ENCODE data around the gene HPCA. TPM values are rescaled to one million over a fixed set of nuclear protein-coding genes. Genes with fewer than 3 reads are reported as not detected.

Gene HPCA
- total RNA-seq, 1 donor from 2014 or later = not detected

DNA sequence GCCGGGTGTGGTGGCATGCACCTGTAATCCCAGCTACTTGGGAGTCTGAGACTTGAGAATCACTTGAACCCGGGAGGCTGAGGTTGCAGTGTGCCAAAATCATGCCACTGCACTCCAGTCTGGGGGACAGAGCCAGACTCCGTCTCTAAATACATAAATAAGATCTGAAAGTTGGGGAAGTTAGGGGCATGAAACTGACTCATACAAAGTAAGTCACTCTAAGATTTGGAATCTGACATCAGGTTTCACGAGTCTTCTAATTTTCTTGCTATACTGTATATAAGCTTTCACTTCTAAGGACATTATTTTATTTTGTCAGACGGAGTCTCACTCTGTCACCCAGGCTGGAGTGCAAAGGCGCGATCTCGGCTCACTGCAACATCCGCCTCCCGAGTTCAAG lies 48.2 kb downstream of the HPCA start:
- no peak overlapping the region for H3K4me3 ChIP-seq (ENCODE audit: low read depth, low read length)
- DNase-seq (ENCODE audit: low read depth) = no peak
- TF ChIP-seq, protein P1, sequence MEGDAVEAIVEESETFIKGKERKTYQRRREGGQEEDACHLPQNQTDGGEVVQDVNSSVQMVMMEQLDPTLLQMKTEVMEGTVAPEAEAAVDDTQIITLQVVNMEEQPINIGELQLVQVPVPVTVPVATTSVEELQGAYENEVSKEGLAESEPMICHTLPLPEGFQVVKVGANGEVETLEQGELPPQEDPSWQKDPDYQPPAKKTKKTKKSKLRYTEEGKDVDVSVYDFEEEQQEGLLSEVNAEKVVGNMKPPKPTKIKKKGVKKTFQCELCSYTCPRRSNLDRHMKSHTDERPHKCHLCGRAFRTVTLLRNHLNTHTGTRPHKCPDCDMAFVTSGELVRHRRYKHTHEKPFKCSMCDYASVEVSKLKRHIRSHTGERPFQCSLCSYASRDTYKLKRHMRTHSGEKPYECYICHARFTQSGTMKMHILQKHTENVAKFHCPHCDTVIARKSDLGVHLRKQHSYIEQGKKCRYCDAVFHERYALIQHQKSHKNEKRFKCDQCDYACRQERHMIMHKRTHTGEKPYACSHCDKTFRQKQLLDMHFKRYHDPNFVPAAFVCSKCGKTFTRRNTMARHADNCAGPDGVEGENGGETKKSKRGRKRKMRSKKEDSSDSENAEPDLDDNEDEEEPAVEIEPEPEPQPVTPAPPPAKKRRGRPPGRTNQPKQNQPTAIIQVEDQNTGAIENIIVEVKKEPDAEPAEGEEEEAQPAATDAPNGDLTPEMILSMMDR (conservative IDR thresholded peaks at IDR 0.05; ENCODE audit: low read depth, low read length) = no peak

DNA sequence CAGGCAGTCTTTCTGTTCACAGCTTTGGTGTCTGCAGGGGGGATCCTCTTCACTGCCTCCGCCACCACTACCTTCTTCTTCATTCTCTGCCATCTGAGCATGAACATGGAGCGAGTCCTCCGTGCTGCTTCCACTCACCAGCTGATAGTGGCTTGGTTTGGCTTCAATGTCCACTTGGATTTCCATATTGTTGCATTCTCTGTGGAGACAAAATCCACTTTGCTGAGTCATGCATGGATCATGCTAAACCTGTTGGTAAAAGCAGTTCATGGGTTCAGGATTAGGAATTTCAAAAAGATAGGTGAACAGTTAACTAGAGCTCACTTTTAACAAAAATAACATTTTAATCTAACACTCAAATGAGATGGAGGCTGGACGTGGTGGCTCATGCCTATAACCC lies 50.8 kb downstream of the HPCA start:
- TF ChIP-seq, protein P1 (conservative IDR thresholded peaks at IDR 0.05; ENCODE audit: low read depth, low read length) = no peak
- no peak for DNase-seq (ENCODE audit: low read depth)
- no peak overlapping the region for H3K4me3 ChIP-seq (ENCODE audit: low read depth, low read length)

DNA sequence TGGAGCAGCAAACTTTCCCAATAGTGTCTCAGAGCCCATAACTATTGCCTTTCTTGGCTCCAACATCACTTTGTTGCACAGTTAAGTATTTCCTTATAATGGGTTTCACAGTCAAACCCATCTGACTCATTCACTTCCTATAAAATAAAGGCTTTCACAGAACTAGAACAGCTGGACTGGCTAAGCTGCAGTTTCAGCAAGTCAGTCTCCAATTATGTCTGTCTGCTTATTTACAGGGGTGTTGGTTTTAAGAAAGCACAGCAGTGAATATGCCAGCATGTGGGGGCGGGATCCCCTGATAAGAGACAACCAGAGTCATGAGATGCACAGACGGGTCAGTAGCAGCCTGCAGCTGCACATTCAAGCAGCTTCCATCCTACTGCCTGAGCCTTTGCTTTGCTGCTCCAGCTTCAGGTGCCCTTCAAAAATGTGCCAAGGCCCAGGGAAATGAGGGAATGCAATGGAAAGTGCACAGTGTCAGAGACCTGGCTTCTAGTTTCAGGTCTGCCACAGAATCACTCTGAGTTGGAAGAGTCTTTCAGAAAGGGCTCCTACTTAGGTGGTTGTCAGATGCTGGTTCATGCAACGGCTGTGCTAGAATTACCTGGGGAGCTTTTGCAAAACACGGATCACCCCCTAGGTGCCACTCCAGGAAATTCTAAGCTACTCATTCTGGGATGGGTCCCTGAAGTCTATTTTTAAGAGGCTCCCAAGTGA lies 53.5 kb downstream of the HPCA start:
- no peak overlapping the region for H3K4me3 ChIP-seq (ENCODE audit: low read depth, low read length)
- DNase-seq (ENCODE audit: low read depth) = no peak
- TF ChIP-seq, protein P1 (conservative IDR thresholded peaks at IDR 0.05; ENCODE audit: low read depth, low read length) = no peak

DNA sequence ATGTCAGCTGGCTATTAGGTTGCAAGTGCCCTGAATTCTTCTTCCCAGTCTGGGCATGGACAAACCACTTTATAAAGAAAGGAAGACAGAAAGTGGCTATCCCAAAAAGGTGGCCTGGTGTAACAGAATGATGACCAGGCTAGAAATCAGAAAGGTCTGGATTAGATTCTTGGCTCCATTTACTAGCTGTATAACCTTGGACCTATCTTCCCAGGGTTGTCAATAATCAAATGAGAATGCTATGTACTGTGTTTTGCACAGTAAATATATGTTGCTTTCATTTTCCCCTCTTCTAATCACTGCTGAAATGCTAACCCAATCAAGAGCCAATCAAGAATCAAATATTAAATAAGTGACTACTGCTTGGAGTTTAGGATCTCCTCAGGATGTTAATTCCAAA lies 57.9 kb downstream of the HPCA start:
- TF ChIP-seq, protein P1 (conservative IDR thresholded peaks at IDR 0.05; ENCODE audit: low read depth, low read length) = no peak
- DNase-seq (ENCODE audit: low read depth) = no peak
- H3K4me3 ChIP-seq (ENCODE audit: low read depth, low read length) = no peak overlapping the region

Other genes starting within 250 kb of the HPCA start
- gene ZBTB8OS, start 235.9 kb upstream of the HPCA start, total RNA-seq = 31.3 and 53.1 TPM in 2 replicates
- gene RBBP4, start 235.3 kb upstream of the HPCA start, total RNA-seq = 175 and 246 TPM in 2 replicates
- 6.6 and 10.3 TPM in 2 replicates for gene SYNC, start 183.7 kb upstream of the HPCA start, total RNA-seq
- gene YARS1, start 69.1 kb upstream of the HPCA start, total RNA-seq = 90.9 and 169 TPM in 2 replicates
- gene S100PBP, start 68.8 kb upstream of the HPCA start, total RNA-seq = 14.3 and 26.6 TPM in 2 replicates
- not detected in 2 replicates for gene FNDC5, start 15.6 kb upstream of the HPCA start, total RNA-seq
- 119 and 131 TPM in 2 replicates for gene TMEM54, start 14.9 kb downstream of the HPCA start, total RNA-seq
- gene RNF19B, start 78.3 kb downstream of the HPCA start, total RNA-seq = 25.8 and 33.2 TPM in 2 replicates
- 237 and 276 TPM in 2 replicates for gene AK2, start 150.4 kb downstream of the HPCA start, total RNA-seq
- 0.98 and 9.6 TPM in 2 replicates for gene AZIN2, start 194.7 kb downstream of the HPCA start, total RNA-seq

Measured in epithelial cell of proximal tubule (primary cell).